Measurements from ENCODE around the gene XRN1. TPM values are rescaled to one million over a fixed set of nuclear protein-coding genes. Genes with fewer than 3 reads are reported as not detected.
"Not testable (repeated sequence)": the region's sequence is repeated elsewhere in the genome, so short reads cannot be mapped to it uniquely, and the experiment has no call there.

XRN1 gene
- total RNA-seq, 4 donors from 2014 or later, result 43.2 to 148 (median 61.8) TPM

DNA sequence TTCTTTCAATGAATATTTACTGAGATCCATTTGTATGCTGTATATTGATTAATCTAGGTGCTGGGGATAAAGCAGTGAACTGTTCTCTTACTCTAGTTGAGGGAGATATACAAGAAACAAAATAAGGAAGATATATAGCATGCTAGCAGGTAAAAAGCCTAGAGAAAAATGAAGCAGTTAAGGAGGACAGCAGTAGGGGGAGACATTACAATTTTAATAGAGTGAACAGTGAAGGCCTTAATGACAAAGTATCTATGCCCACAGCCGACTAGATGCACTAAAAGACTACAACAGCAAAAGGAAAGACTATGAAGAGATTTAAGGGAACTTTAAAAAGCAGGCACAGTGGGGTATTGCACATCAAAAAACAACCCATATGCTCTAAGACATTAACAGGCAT lies 81.4 kb downstream of the XRN1 start:
- no peak for DNase-seq
- no peaks in the 10 kb centered on the region for H3K27me3 ChIP-seq
- no peak overlapping the region for H3K4me3 ChIP-seq (replicated peaks in 1 of 3)
- H3K36me3 ChIP-seq, result peaks cover 0 to 10% of the 10 kb centered on the region in 2 donors
- WGBS, 2 donors, result 77 to 78% methylated on average over 1 of the region's 1 CpG
- H3K9me3 ChIP-seq, result no peaks in the 10 kb centered on the region
- peaks cover 0 to 6% of the 10 kb centered on the region in 2 donors for H3K4me1 ChIP-seq
- H3K27ac ChIP-seq, result no peak overlapping the region
- no peak for TF ChIP-seq POLR2A (IDR thresholded peaks at IDR 0.05)
- TF ChIP-seq, protein P1, sequence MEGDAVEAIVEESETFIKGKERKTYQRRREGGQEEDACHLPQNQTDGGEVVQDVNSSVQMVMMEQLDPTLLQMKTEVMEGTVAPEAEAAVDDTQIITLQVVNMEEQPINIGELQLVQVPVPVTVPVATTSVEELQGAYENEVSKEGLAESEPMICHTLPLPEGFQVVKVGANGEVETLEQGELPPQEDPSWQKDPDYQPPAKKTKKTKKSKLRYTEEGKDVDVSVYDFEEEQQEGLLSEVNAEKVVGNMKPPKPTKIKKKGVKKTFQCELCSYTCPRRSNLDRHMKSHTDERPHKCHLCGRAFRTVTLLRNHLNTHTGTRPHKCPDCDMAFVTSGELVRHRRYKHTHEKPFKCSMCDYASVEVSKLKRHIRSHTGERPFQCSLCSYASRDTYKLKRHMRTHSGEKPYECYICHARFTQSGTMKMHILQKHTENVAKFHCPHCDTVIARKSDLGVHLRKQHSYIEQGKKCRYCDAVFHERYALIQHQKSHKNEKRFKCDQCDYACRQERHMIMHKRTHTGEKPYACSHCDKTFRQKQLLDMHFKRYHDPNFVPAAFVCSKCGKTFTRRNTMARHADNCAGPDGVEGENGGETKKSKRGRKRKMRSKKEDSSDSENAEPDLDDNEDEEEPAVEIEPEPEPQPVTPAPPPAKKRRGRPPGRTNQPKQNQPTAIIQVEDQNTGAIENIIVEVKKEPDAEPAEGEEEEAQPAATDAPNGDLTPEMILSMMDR (IDR thresholded peaks at IDR 0.05), result no peak
- intact Hi-C loops (cut with DNase I), result no loop called here

DNA sequence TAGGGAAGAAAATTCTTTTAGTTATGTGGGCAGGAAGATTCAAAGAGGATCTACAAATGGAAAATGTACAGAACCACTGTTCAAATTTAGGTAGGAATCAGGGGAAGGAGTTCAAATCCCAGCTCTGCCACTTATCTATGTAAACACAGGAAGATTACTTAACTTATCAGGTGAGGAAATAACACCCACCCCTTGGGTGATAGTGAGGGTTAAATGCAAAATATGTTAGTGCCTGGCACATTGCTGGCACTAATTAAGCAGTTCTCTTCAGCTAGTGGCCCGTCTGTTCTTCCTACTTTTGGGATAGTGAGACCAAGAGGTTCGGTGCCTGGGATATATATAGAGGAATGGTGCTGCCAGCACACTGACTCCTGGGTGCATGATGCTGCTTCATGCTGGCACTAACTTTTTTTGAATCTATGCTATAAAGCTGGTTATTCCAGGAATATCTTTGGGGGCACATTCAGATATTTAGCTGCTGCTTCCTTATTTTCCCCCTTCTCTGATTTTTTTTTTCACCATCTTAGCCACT lies 83.8 kb downstream of the XRN1 start:
- intact Hi-C loops (cut with DNase I), result no loop called here
- peaks cover 6 to 8% of the 10 kb centered on the region in 2 donors for H3K36me3 ChIP-seq
- H3K27ac ChIP-seq, result peak overlapping the region in 1 of 3 donors; percentile 7
- peaks cover 0 to 6% of the 10 kb centered on the region in 2 donors for H3K4me1 ChIP-seq
- no peak for DNase-seq
- no peaks in the 10 kb centered on the region for H3K27me3 ChIP-seq
- TF ChIP-seq POLR2A (IDR thresholded peaks at IDR 0.05), result no peak
- TF ChIP-seq, protein P1 (IDR thresholded peaks at IDR 0.05), result no peak
- H3K9me3 ChIP-seq, result no peaks in the 10 kb centered on the region
- WGBS, 2 donors, result 89 to 90% methylated on average over 2 of the region's 2 CpGs
- no peak overlapping the region for H3K4me3 ChIP-seq (replicated peaks in 1 of 3)

DNA sequence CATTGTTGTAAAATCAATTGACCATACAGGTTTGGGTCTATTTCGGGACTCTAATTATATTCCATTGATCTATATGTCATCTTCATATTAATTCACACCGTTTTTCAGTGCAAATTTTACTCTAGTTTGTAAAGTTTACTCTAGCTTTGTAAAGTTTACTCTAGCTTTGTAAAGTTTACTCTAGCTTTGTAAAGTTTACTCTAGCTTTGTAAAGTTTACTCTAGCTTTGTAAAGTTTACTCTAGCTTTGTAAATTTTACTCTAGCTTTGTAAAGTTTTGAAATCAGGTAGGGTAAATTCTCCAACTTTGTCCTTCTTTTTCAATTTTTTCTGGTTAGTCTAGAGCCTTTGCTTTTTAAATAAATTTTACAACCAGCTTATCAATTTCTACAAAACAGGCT lies 84.4 kb downstream of the XRN1 start:
- H3K4me3 ChIP-seq (replicated peaks in 1 of 3); H3K27me3 ChIP-seq; DNase-seq; intact Hi-C loops (cut with DNase I); H3K36me3 ChIP-seq; H3K9me3 ChIP-seq; H3K4me1 ChIP-seq: not testable (repeated sequence)
- H3K27ac ChIP-seq, result peak overlapping the region in 1 of 3 donors; percentile 7
- WGBS, 2 donors, result 47 to 60% methylated on average over 2 of the region's 2 CpGs

DNA sequence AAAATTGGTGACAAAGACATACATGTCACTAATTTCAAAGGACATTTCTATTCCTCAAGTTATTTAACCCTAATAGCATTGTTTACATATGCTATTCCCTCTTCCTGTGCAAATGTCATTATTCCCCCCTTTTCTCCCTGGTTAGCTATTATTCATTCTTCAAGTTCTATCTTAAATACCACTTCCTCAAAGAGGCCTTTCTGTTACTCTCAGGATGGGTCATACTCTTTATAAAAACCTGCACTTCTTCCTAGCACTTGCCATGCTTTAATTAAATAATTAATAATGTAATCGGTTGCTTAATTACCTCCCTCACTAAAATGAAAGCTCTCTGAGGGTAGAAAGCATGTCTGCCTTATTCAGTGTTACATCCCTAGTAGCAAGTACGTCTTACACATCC lies 88.5 kb downstream of the XRN1 start:
- intact Hi-C loops (cut with DNase I), result no loop called here
- H3K4me3 ChIP-seq (replicated peaks in 1 of 3), result no peak overlapping the region

DNA sequence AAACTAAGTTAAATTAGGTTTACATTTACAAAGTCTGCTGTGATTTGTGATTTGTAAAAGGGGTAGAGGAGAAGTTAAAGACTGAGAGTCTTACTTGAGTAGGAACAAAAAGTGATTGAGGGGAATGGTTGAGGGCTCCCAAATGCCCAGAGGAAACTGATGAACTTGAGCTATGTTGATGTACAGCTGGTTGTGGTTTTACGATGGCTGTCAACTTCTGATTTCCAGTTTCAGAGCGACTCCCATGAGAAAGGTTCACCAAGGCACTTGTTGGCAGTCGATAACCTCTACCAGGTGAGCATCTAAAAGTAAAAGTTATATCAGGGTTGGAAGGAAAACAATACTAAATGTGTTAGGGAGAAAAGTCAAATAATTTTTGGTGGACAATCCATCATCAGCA lies 91.0 kb downstream of the XRN1 start:
- TF ChIP-seq, protein P1 (IDR thresholded peaks at IDR 0.05), result no peak
- no peak for TF ChIP-seq POLR2A (IDR thresholded peaks at IDR 0.05)
- no peak overlapping the region for H3K4me3 ChIP-seq (replicated peaks in 1 of 3)
- 95 to 98% methylated on average over 3 of the region's 3 CpGs for WGBS, 2 donors
- no peaks in the 10 kb centered on the region for H3K27me3 ChIP-seq
- intact Hi-C loops (cut with DNase I), result no loop called here
- H3K9me3 ChIP-seq, result no peaks in the 10 kb centered on the region
- no peak for DNase-seq
- peaks cover 32 to 46% of the 10 kb centered on the region in 2 donors for H3K36me3 ChIP-seq
- H3K27ac ChIP-seq, result no peak overlapping the region
- H3K4me1 ChIP-seq, result no peaks in the 10 kb centered on the region

More for the DNA sequence above, 88.5 kb downstream of the XRN1 start:
- Histone ChIP-seq H3K4me1 (peaks cover 0 to 6% of the 10 kb centered on the region in 2 donors), H3K36me3 (peaks cover 31 to 39% of the 10 kb centered on the region in 2 donors), H3K9me3 (no peaks in the 10 kb centered on the region), H3K27me3 (no peaks in the 10 kb centered on the region), H3K27ac (no peak overlapping the region)
- no peak for DNase-seq
- 96 to 98% methylated on average over 2 of the region's 2 CpGs for WGBS, 2 donors
- TF ChIP-seq, protein P1 (IDR thresholded peaks at IDR 0.05), result no peak
- TF ChIP-seq POLR2A (IDR thresholded peaks at IDR 0.05), result no peak
